Fibroblast of skin of left quadriceps (primary cell): Measurements from ENCODE around the gene CIC.
A peak's percentile ranks its signal among the peaks of the same experiment; 100 is the strongest.

Experiments used
- DNase-seq, 2 experiments: peaks; one replicate each; pipeline ENCODE4 v3.0.0-alpha.2; 2013; ENCODE audit warnings: low read depth in 2 of 2

The CIC gene

GRCh38 chr19:42277821-42278451 is 8.9 kb downstream of the CIC start:
- DNase-seq, result no peak

- DNase-seq, result no peak
Observed at GRCh38 chr19:42278452-42279154, 9.6 kb downstream of the CIC start.

GRCh38 chr19:42279155-42279901 is 10.3 kb downstream of the CIC start:
- DNase-seq, result no peak

GRCh38 chr19:42279902-42280814 is 11.1 kb downstream of the CIC start:
- DNase-seq, result peak; percentile 81 to 82

- no peak for DNase-seq
Observed at GRCh38 chr19:42280815-42281145, 11.7 kb downstream of the CIC start.

GRCh38 chr19:42281146-42281826 is 12.2 kb downstream of the CIC start:
- no peak for DNase-seq

GRCh38 chr19:42281827-42282762 is 13.0 kb downstream of the CIC start:
- no peak for DNase-seq

GRCh38 chr19:42282819-42283187 is 13.8 kb downstream of the CIC start:
- no peak for DNase-seq

GRCh38 chr19:42283188-42284065 is 14.4 kb downstream of the CIC start:
- DNase-seq, result peak; percentile 90 to 93

GRCh38 chr19:42284066-42284501 is 15.0 kb downstream of the CIC start:
- peak; percentile 66 to 67 for DNase-seq

- no peak for DNase-seq
Observed at GRCh38 chr19:42284591-42285341, 15.7 kb downstream of the CIC start.

GRCh38 chr19:42285541-42285941 is 16.5 kb downstream of the CIC start:
- DNase-seq, result no peak

GRCh38 chr19:42285988-42286348 is 16.9 kb downstream of the CIC start:
- DNase-seq, result no peak

- DNase-seq, result no peak
Observed at GRCh38 chr19:42286349-42287016, 17.4 kb downstream of the CIC start.

GRCh38 chr19:42287017-42287826 is 18.2 kb downstream of the CIC start:
- no peak for DNase-seq

GRCh38 chr19:42287827-42288107 is 18.7 kb downstream of the CIC start:
- no peak for DNase-seq

- no peak for DNase-seq
Observed at GRCh38 chr19:42288387-42288786, 19.3 kb downstream of the CIC start.
